HCT116 (cell line): ENCODE results near the gene SLC6A18. TPM values are rescaled to one million over a fixed set of nuclear protein-coding genes. Genes with fewer than 3 reads are reported as not detected.

Experiments used
- ATAC-seq: fragments of 200-7000 bp; cut with Tn5 transposase; 2 replicates; pipeline ENCODE4 v1.9.1; 2020; ENCODE audit warnings: mild to moderate bottlenecking, moderate library complexity
- BruUV-seq: library from RNA; stranded (reverse); fragments of 400-500 nt; replicated peaks from 2 replicates; lab custom pipeline; 2021; lab: Mats Ljungman, UMichigan
- CTCF ChIA-PET: fragments of 300-600 bp; sonication (Branson Sonifier 250); formaldehyde crosslinking; loops from one replicate; lab custom pipeline; 2021; ENCODE audit warnings: antibody characterized with exemption; lab: Charles Lee
- POLR2A ChIA-PET: fragments of 300-600, 350-600 bp; sonication (Branson Sonifier 250); formaldehyde crosslinking; loops from one replicate; lab custom pipeline; 2021; ENCODE audit warnings: antibody characterized with exemption; lab: Charles Lee
- RAD21 ChIA-PET, 2 experiments: fragments of 300-600 bp; sonication (Branson Sonifier 250); formaldehyde crosslinking; loops; one replicate each; lab custom pipeline; 2023; ENCODE audit warnings: low total read pairs in 2 of 2; ENCODE audit not compliant: uncharacterized antibody in 2 of 2, unreplicated experiment in 2 of 2, low non-redundant PET in 1 of 2; lab: Charles Lee
- DNase-seq: peaks from one replicate; pipeline ENCODE4 v3.0.0-alpha.2; 2010; ENCODE audit warnings: low read depth, low spot score
- H2AFZ ChIP-seq: fragments of 200-600 bp; shearing (Covaris generic), sonication (generic); 2 replicates; pipeline ENCODE4 v1.6.1; 2017; ENCODE audit warnings: low read depth, mixed run types, mixed read lengths, antibody characterized with exemption, low read length; ENCODE audit not compliant: poor library complexity, severe bottlenecking
- H3K27ac ChIP-seq: 2 replicates; pipeline ENCODE4 v1.5.1; 2012; ENCODE audit warnings: low read depth, low read length
- H3K27me3 ChIP-seq: fragments of 200-600 bp; sonication (generic); 2 replicates; pipeline ENCODE4 v1.6.1; 2016; ENCODE audit warnings: mixed run types, low read length, mixed read lengths; ENCODE audit not compliant: insufficient read depth
- H3K36me3 ChIP-seq, 2 experiments: fragments of 200-500 bp in 1 of 2; fragments of 200-600 bp in 1 of 2; sonication (Bioruptor generic) in 1 of 2; sonication (generic) in 1 of 2; 2 replicates each; pipeline versions ENCODE4 v1.5.1 to v1.6.1; 2014 to 2016; ENCODE audit warnings: low read length in 2 of 2, inconsistent platforms in 1 of 2, mixed read lengths in 1 of 2, mixed run types in 1 of 2; ENCODE audit not compliant: insufficient read depth in 2 of 2, control insufficient read depth in 1 of 2
- H3K4me1 ChIP-seq, 2 experiments: fragments of 200-600 bp in 1 of 2; sonication (generic) in 1 of 2; 2 replicates each; pipeline versions ENCODE4 v1.5.1 to v1.6.1; 2012 to 2017; ENCODE audit warnings: low read length in 2 of 2, inconsistent platforms in 1 of 2, mild to moderate bottlenecking in 1 of 2, mixed read lengths in 1 of 2, mixed run types in 1 of 2, moderate library complexity in 1 of 2; ENCODE audit not compliant: insufficient read depth in 2 of 2, control insufficient read depth in 1 of 2
- H3K4me2 ChIP-seq: fragments of 200-600 bp; sonication (generic); 2 replicates; pipeline ENCODE4 v1.6.1; 2017; ENCODE audit warnings: mixed run types, low read length, mixed read lengths
- H3K4me3 ChIP-seq, 2 experiments: fragments of 200-600 bp in 1 of 2; sonication (generic) in 1 of 2; replicated peaks in 1 of 2; 2 replicates each; pipeline ENCODE4 v1.5.1; 2011 to 2016; ENCODE audit warnings: low read length in 2 of 2, control low read depth in 1 of 2, low read depth in 1 of 2, mild to moderate bottlenecking in 1 of 2, mixed read lengths in 1 of 2, mixed run types in 1 of 2
- H3K79me2 ChIP-seq: fragments of 200-600 bp; sonication (generic); 2 replicates; pipeline ENCODE4 v1.6.1; 2017; ENCODE audit warnings: mild to moderate bottlenecking, mixed run types, low read length, moderate library complexity, mixed read lengths; ENCODE audit not compliant: insufficient read depth
- H3K9ac ChIP-seq: fragments of 200-600 bp; sonication (generic); 2 replicates; pipeline ENCODE4 v1.6.1; 2016; ENCODE audit warnings: low read length, mixed read lengths
- H3K9me2 ChIP-seq: fragments of 200-600 bp; sonication (generic), shearing (Covaris generic); 2 replicates; pipeline ENCODE4 v1.6.1; 2017; ENCODE audit warnings: mixed run types, mild to moderate bottlenecking, moderate library complexity; ENCODE audit not compliant: insufficient read depth
- H3K9me3 ChIP-seq, 2 experiments: fragments of 200-500 bp in 1 of 2; fragments of 200-600 bp in 1 of 2; sonication (Bioruptor generic) in 1 of 2; sonication (generic) in 1 of 2; 2 replicates each; pipeline ENCODE4 v1.6.1; 2014 to 2017; ENCODE audit warnings: low read length in 2 of 2, mixed read lengths in 2 of 2, inconsistent platforms in 1 of 2, low read depth in 1 of 2, mild to moderate bottlenecking in 1 of 2, mixed run types in 1 of 2, moderate library complexity in 1 of 2; ENCODE audit not compliant: control insufficient read depth in 1 of 2, insufficient read depth in 1 of 2
- H4K20me1 ChIP-seq: fragments of 200-600 bp; sonication (generic), shearing (Covaris generic); 2 replicates; pipeline ENCODE4 v1.6.1; 2017; ENCODE audit warnings: mixed run types, mild to moderate bottlenecking, moderate library complexity; ENCODE audit not compliant: insufficient read depth
- CEBPB ChIP-seq: IDR thresholded peaks from 2 replicates; pipeline ENCODE4 v1.6.1; 2012; ENCODE audit warnings: low read depth
- EZH2 ChIP-seq: fragments of 200-600 bp; sonication (generic); IDR thresholded peaks from 2 replicates; pipeline ENCODE4 v1.6.1; 2017; ENCODE audit warnings: antibody characterized with exemption, mixed run types
- FOSL1 ChIP-seq: IDR thresholded peaks from 2 replicates; pipeline ENCODE4 v1.6.1; 2012; ENCODE audit warnings: low read depth
- JUND ChIP-seq: IDR thresholded peaks from 2 replicates; pipeline ENCODE4 v1.6.1; 2012
- MAX ChIP-seq: IDR thresholded peaks from 2 replicates; pipeline ENCODE4 v1.6.1; 2012
- POLR2A ChIP-seq: IDR thresholded peaks from 2 replicates; pipeline ENCODE4 v1.7.0; 2011; ENCODE audit warnings: borderline replicate concordance; ENCODE audit not compliant: insufficient read depth, insufficient read length; ENCODE audit errors: extremely low read depth
- REST ChIP-seq: IDR thresholded peaks from 2 replicates; pipeline ENCODE4 v1.6.1; 2012; ENCODE audit warnings: low read depth
- SRF ChIP-seq: IDR thresholded peaks from 2 replicates; pipeline ENCODE4 v1.6.1; 2012; ENCODE audit warnings: low read depth
- YY1 ChIP-seq: IDR thresholded peaks from 2 replicates; pipeline ENCODE4 v1.6.1; 2011; ENCODE audit warnings: low read length, low read depth, moderate library complexity, mild to moderate bottlenecking; ENCODE audit not compliant: insufficient replicate concordance; ENCODE audit errors: extremely low read depth
- ZBTB33 ChIP-seq: IDR thresholded peaks from 2 replicates; pipeline ENCODE4 v1.6.1; 2011; ENCODE audit warnings: mild to moderate bottlenecking, low read length, moderate library complexity; ENCODE audit not compliant: insufficient replicate concordance; ENCODE audit errors: extremely low read depth
- ZNF274 ChIP-seq: fragments of 200-500 bp; sonication (Bioruptor generic); IDR thresholded peaks from 2 replicates; pipeline ENCODE4 v1.6.1; 2014; ENCODE audit warnings: mild to moderate bottlenecking, low read depth, low read length, inconsistent platforms
- intact Hi-C: fragments of 100-400 bp; cut with micrococcal nuclease; formaldehyde crosslinking; loops from 2 replicates; pipeline ENCODE4 v1.10.0; 2022
- total RNA-seq: library from RNA; stranded (reverse); gene quantifications from one replicate; pipeline ENCODE4 v1.2.1, GENCODE V29; 2021; ENCODE audit not compliant: unreplicated experiment

SLC6A18 gene
- total RNA-seq, 1 experiment from 2014 or later, result not detected

GRCh38 chr5:1223278-1223670 lies 1.9 kb upstream of the SLC6A18 start:
- no peak overlapping the region for H3K4me2 ChIP-seq
- H3K27me3 ChIP-seq, result no peaks in the 10 kb centered on the region
- ChIA-PET POLR2A (no interaction called here), CTCF (no interaction called here), RAD21 (no interaction called here)
- no peak overlapping the region for H2AFZ ChIP-seq
- H3K36me3 ChIP-seq, result no peaks in the 10 kb centered on the region
- no peaks in the 10 kb centered on the region for H3K79me2 ChIP-seq
- H3K9ac ChIP-seq, result no peak overlapping the region
- peaks cover 0 to 3% of the 10 kb centered on the region in 2 experiments; a peak in 2 of 4 replicates for H3K4me1 ChIP-seq
- TF ChIP-seq REST (no peak), ZNF274 (no peak), JUND (no peak), ZBTB33 (no peak), FOSL1 (no peak), EZH2 (no peak), YY1 (no peak), SRF (no peak), MAX (no peak), POLR2A (no peak), CEBPB (no peak)
- H4K20me1 ChIP-seq, result no peaks in the 10 kb centered on the region
- DNase-seq, result no peak
- no TSS peak for BruUV-seq
- no peak overlapping the region for H3K4me3 ChIP-seq
- H3K27ac ChIP-seq, result no peak overlapping the region
- intact Hi-C loops, result no loop called here
- no peak for ATAC-seq
- H3K9me3 ChIP-seq, result no peaks in the 10 kb centered on the region
- H3K9me2 ChIP-seq, result no peaks in the 10 kb centered on the region
